B cell (primary cell): ENCODE results near the gene CPA2.

Experiments
- EZH2 ChIP-seq: IDR thresholded peaks from 2 replicates; pipeline ENCODE4 v1.6.1; 2012; ENCODE audit warnings: borderline replicate concordance, low read depth, mild to moderate bottlenecking, moderate library complexity, low read length; ENCODE audit not compliant: insufficient read depth, poor library complexity, severe bottlenecking
- TF ChIP-seq, protein P1 (sequence below): fragments of 200-600 bp; IDR thresholded peaks from one replicate; pipeline ENCODE4 v1.8.0; 2022; ENCODE audit warnings: antibody characterized with exemption, mild to moderate bottlenecking

DNA sequence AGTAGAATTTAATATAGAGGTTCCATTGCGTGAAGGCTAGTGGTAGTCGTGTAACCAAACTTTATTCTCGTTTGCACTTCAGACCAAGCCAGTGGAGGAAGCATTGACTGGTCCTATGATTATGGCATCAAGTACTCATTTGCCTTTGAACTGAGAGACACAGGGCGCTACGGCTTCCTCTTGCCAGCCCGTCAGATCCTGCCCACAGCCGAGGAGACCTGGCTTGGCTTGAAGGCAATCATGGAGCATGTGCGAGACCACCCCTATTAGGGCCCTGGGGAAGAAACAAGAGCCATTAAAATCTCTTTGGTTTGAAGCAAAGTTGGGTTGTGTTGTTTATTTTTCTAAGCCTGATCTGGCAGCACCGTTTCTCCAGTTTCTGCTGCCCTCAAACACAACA is 22.8 kb downstream of the CPA2 start:
- TF ChIP-seq, protein P1, sequence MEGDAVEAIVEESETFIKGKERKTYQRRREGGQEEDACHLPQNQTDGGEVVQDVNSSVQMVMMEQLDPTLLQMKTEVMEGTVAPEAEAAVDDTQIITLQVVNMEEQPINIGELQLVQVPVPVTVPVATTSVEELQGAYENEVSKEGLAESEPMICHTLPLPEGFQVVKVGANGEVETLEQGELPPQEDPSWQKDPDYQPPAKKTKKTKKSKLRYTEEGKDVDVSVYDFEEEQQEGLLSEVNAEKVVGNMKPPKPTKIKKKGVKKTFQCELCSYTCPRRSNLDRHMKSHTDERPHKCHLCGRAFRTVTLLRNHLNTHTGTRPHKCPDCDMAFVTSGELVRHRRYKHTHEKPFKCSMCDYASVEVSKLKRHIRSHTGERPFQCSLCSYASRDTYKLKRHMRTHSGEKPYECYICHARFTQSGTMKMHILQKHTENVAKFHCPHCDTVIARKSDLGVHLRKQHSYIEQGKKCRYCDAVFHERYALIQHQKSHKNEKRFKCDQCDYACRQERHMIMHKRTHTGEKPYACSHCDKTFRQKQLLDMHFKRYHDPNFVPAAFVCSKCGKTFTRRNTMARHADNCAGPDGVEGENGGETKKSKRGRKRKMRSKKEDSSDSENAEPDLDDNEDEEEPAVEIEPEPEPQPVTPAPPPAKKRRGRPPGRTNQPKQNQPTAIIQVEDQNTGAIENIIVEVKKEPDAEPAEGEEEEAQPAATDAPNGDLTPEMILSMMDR: no peak
- TF ChIP-seq EZH2: no peak
